KOPT-K1 (cell line): Measurements from ENCODE around the gene GLIPR2.

Experiments
- H3K27ac ChIP-seq: fragments of 200-600 bp; sonication (generic); 2 replicates; pipeline ENCODE4 v1.5.1; 2016; ENCODE audit warnings: antibody characterized with exemption, mild to moderate bottlenecking, low read depth, low read length; ENCODE audit not compliant: poor library complexity, severe bottlenecking
- H3K36me3 ChIP-seq: fragments of 200-600 bp; sonication (generic); 2 replicates; pipeline ENCODE4 v1.5.1; 2017; ENCODE audit warnings: antibody characterized with exemption, mild to moderate bottlenecking, low read length, moderate library complexity; ENCODE audit not compliant: insufficient read depth
- H3K9me3 ChIP-seq: fragments of 200-600 bp; sonication (generic); 2 replicates; pipeline ENCODE4 v1.5.1; 2017; ENCODE audit warnings: antibody characterized with exemption, low read length, mild to moderate bottlenecking; ENCODE audit not compliant: insufficient read depth, poor library complexity, severe bottlenecking

The GLIPR2 gene

GRCh38 chr9:36134761-36135505 lies 1.6 kb upstream of the GLIPR2 start:
- no peaks in the 10 kb centered on the region for H3K36me3 ChIP-seq
- no peak overlapping the region for H3K27ac ChIP-seq
- H3K9me3 ChIP-seq, result no peaks in the 10 kb centered on the region

- no peak overlapping the region for H3K27ac ChIP-seq
- no peaks in the 10 kb centered on the region for H3K36me3 ChIP-seq
- H3K9me3 ChIP-seq, result no peaks in the 10 kb centered on the region
Measured at GRCh38 chr9:36135741-36136271, 727 bp upstream of the GLIPR2 start.

GRCh38 chr9:36136894-36137391 lies 410 bp downstream of the GLIPR2 start:
- peak overlapping the region; percentile 35 for H3K27ac ChIP-seq
- no peaks in the 10 kb centered on the region for H3K36me3 ChIP-seq
- no peaks in the 10 kb centered on the region for H3K9me3 ChIP-seq

- Histone ChIP-seq H3K27ac (no peak overlapping the region), H3K9me3 (no peaks in the 10 kb centered on the region), H3K36me3 (no peaks in the 10 kb centered on the region)
Measured at GRCh38 chr9:36137392-36138004, 965 bp downstream of the GLIPR2 start.

- Histone ChIP-seq H3K27ac (no peak overlapping the region), H3K9me3 (no peaks in the 10 kb centered on the region), H3K36me3 (no peaks in the 10 kb centered on the region)
Measured at GRCh38 chr9:36138496-36138895, 2.0 kb downstream of the GLIPR2 start.

- Histone ChIP-seq H3K36me3 (no peaks in the 10 kb centered on the region), H3K27ac (no peak overlapping the region), H3K9me3 (no peaks in the 10 kb centered on the region)
Measured at GRCh38 chr9:36138901-36139300, 2.4 kb downstream of the GLIPR2 start.

GRCh38 chr9:36140086-36141084 lies 3.9 kb downstream of the GLIPR2 start:
- Histone ChIP-seq H3K27ac (peak overlapping the region; percentile 14), H3K36me3 (no peaks in the 10 kb centered on the region)

DNA sequence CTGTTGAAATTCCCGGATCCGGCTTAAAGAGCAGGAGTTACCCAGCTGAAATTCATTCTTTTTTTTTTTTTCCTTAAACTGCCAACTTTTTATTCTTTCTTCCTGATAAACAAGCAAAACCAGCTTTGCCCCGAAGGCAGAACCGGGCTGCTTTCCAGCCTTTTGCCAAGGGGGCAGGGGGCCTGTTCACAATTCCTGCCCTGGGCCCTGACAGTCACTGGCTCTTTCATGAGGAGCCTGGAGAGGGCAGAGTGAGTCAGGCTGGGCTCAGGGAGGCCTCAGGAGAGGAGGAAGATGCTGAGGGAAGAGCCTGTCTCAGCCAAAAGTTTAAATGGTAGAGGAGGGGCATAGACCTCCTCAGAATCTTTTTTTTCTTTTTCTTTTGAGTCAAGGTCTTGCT lies 4.8 kb downstream of the GLIPR2 start:
- no peaks in the 10 kb centered on the region for H3K36me3 ChIP-seq
- no peaks in the 10 kb centered on the region for H3K9me3 ChIP-seq
- H3K27ac ChIP-seq, result no peak overlapping the region

More at GRCh38 chr9:36140086-36141084, 3.9 kb downstream of the GLIPR2 start:
- no peaks in the 10 kb centered on the region for H3K9me3 ChIP-seq

GRCh38 chr9:36141761-36142160 lies 5.2 kb downstream of the GLIPR2 start:
- no peaks in the 10 kb centered on the region for H3K36me3 ChIP-seq
- H3K27ac ChIP-seq, result no peak overlapping the region
- no peaks in the 10 kb centered on the region for H3K9me3 ChIP-seq

- no peaks in the 10 kb centered on the region for H3K9me3 ChIP-seq
- peak overlapping the region; percentile 21 for H3K27ac ChIP-seq
- no peaks in the 10 kb centered on the region for H3K36me3 ChIP-seq
Measured at GRCh38 chr9:36142510-36143244, 6.1 kb downstream of the GLIPR2 start.

DNA sequence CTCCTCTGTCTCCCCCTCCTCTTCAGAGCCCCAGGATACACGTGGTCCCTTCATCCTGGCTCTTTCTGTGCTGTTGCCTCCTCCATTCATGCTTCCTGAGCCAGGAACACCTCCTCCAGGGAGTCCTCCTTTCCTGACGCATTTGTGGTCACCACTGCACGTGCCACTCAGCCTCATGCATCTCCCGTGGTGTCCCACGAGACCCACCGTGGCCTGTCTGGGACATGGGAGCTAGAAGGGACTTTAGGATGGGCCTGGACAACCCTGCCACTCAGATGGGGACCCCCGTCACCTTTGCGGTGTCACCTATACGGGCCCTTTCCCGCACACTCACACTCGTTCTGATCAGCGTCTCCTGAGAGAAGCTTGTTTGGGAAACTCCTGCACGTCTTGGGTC lies 6.7 kb downstream of the GLIPR2 start:
- H3K27ac ChIP-seq, result peak overlapping the region; percentile 21

DNA sequence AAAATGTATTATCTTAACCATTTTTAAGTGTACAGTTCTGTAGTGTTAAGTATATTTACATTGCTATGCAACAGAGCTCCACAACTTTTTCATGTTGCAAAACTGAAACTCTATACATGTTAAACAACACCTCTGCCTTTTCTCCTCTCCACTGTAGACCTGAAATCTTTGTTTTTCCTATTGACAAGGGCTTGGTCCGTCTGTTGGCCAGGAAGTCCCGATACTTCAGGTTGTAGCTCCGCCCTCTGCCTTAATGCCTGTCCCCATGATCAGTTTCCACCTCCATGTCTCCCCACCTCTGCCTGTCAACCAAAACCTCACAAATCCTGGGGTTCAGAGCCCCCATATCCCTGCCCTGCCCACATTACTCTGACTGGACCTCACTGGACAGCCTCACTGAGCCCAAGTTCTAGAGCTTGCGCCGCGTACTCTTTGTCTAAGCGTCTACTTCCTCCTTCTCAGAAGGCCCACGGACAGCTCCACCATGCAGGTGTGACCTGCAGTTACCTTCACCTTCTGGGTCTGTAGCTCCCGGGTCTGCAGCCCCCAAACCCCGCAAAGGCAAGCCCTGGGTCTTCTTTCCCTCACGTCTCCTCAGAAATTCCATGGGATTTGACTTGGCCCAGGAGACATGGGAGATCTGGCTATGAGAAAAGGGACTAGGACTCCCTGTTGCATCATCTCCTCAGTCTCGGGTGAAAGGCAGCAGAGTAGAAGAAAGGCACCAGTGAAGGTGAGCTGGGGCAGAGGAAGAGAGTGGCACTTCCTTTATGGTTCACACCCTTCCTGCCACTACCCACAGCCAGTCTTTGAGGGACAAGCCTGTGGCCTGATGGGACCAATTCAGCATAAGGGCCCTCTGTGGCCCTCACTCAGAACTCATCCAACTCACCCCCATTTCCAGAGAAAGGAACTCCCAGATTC lies 8.0 kb downstream of the GLIPR2 start:
- Histone ChIP-seq H3K9me3 (no peaks in the 10 kb centered on the region), H3K27ac (no peak overlapping the region), H3K36me3 (no peaks in the 10 kb centered on the region)

More for the DNA sequence above, 6.7 kb downstream of the GLIPR2 start:
- Histone ChIP-seq H3K9me3 (no peaks in the 10 kb centered on the region), H3K36me3 (no peaks in the 10 kb centered on the region)

DNA sequence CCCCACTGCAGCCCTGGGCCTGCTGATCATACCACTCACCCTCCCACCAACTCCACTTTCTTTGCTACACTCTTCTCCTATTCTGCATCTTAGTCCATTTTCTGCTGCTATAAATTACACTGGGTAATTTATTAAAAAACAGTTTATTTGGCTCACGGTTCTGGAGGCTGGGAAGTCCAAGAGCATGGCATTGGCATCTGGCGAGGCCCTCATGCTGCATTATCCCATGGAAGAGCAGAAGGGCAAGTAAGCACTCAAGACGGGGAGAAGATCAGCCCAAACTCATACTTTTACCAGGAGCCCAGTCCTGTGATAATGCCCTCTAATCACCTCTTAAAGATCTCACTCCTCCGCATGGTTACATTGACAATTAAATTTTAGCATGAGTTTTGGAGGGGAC lies 9.4 kb downstream of the GLIPR2 start:
- Histone ChIP-seq H3K36me3 (no peaks in the 10 kb centered on the region), H3K27ac (no peak overlapping the region), H3K9me3 (no peaks in the 10 kb centered on the region)
